ENCODE results near the gene FOXP2.

The FOXP2 gene

GRCh38 chr7:114740095-114740494 lies 325.5 kb downstream of the FOXP2 start:
- no peak for FAIRE-seq

GRCh38 chr7:114740941-114741340 lies 326.3 kb downstream of the FOXP2 start:
- no peak for FAIRE-seq

DNA sequence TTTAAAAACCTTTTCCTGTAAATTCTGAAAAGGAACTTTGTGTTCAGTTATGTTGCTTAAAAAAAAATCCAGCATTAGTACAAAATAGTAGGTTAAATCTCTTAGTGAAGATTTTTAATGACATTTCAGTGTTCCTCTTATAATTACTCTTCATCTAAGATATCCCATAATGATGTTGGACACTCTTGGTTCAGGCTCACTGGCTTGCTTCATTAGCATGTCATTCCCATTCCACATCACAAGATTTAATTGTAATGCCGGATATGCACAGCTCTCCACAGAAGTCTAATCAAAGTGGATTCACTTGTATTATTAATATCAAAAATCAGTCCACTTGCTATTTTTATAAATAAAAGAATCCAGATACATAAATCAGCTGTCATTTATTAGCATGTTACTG lies 327.3 kb downstream of the FOXP2 start:
- FAIRE-seq = no peak
